Fibroblast of upper back skin (primary cell): ENCODE measurements around the gene ACADM.
A peak's percentile ranks its signal among the peaks of the same experiment; 100 is the strongest.
"Not testable (repeated sequence)": the region's sequence is repeated elsewhere in the genome, so short reads cannot be mapped to it uniquely, and the experiment has no call there.

Source experiments
- DNase-seq: peaks from one replicate; pipeline ENCODE4 v3.0.0-alpha.2; 2013

ACADM gene

GRCh38 chr1:75724472-75725022 is at the start of gene ACADM:
TSS of gene ACADM (plus strand) at chr1:75724709. CDS start at chr1:75724788, 79 bp downstream.
- peak; percentile 77 for DNase-seq

GRCh38 chr1:75677443-75677842 is 47.1 kb upstream of the ACADM start:
- no peak for DNase-seq

- DNase-seq: not testable (repeated sequence)
Measured at GRCh38 chr1:75677964-75678363, 46.5 kb upstream of the ACADM start.

GRCh38 chr1:75690547-75690946 is 34.0 kb upstream of the ACADM start:
- no peak for DNase-seq

- no peak for DNase-seq
Measured at GRCh38 chr1:75693551-75693950, 31.0 kb upstream of the ACADM start.

- DNase-seq: no peak
Measured at GRCh38 chr1:75696000-75696399, 28.5 kb upstream of the ACADM start.

- no peak for DNase-seq
Measured at GRCh38 chr1:75707191-75707590, 17.3 kb upstream of the ACADM start.

GRCh38 chr1:75708910-75709309 is 15.6 kb upstream of the ACADM start:
- DNase-seq: no peak

GRCh38 chr1:75710832-75711231 is 13.7 kb upstream of the ACADM start:
- no peak for DNase-seq

- no peak for DNase-seq
Measured at GRCh38 chr1:75711846-75712245, 12.7 kb upstream of the ACADM start.

GRCh38 chr1:75712306-75712705 is 12.2 kb upstream of the ACADM start:
- DNase-seq: no peak

GRCh38 chr1:75719810-75720209 is 4.7 kb upstream of the ACADM start:
- no peak for DNase-seq

GRCh38 chr1:75720325-75720724 is 4.2 kb upstream of the ACADM start:
- DNase-seq: no peak

- DNase-seq: no peak
Measured at GRCh38 chr1:75720820-75721219, 3.7 kb upstream of the ACADM start.

- DNase-seq: not testable (repeated sequence)
Measured at GRCh38 chr1:75722246-75722645, 2.3 kb upstream of the ACADM start.

GRCh38 chr1:75722966-75723365 is 1.5 kb upstream of the ACADM start:
- DNase-seq: no peak

GRCh38 chr1:75723989-75724471 is 479 bp upstream of the ACADM start:
- peak; percentile 67 for DNase-seq

- DNase-seq: peak; percentile 23
Measured at GRCh38 chr1:75725266-75725665, 757 bp downstream of the ACADM start.

- DNase-seq: no peak
Measured at GRCh38 chr1:75725861-75726361, 1.4 kb downstream of the ACADM start.

- DNase-seq: no peak
Measured at GRCh38 chr1:75727571-75727970, 3.1 kb downstream of the ACADM start.

- no peak for DNase-seq
Measured at GRCh38 chr1:75730432-75730831, 5.9 kb downstream of the ACADM start.

- no peak for DNase-seq
Measured at GRCh38 chr1:75731881-75732280, 7.4 kb downstream of the ACADM start.

- DNase-seq: peak; percentile 44
Measured at GRCh38 chr1:75732703-75733102, 8.2 kb downstream of the ACADM start.

- DNase-seq: no peak
Measured at GRCh38 chr1:75733661-75734060, 9.2 kb downstream of the ACADM start.

- DNase-seq: no peak
Measured at GRCh38 chr1:75736016-75736415, 11.5 kb downstream of the ACADM start.
